ENCODE measurements around the gene VEGFA. TPM values are rescaled to one million over a fixed set of nuclear protein-coding genes. Genes with fewer than 3 reads are reported as not detected.

VEGFA gene
- total and polyA plus RNA-seq, 9 donors = 19.2 to 123 (median 44.7) TPM

DNA sequence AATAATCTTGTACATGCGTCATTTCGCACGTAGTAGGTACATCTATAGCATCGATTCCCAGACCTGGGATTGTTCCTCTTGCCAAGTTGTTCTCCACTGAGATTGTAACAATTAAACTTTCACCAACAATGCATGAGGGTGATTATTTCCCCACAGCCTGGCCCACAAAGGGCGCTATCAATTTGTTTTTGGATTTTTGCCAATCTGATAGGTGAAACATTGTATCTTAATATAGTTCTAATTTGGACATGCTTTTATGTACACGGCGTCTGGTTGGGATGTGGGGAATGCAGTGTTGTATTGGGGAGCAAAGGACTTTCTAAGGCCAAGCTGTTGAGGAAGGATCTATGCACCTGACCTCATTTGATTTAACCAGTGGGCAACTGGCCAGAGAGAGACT lies 59.5 kb downstream of the VEGFA start:
- DNase-seq = no peak
- no peaks in the 10 kb centered on the region for H3K27me3 ChIP-seq
- H3K36me3 ChIP-seq = no peaks in the 10 kb centered on the region
- TF ChIP-seq EP300 (IDR thresholded peaks at IDR 0.05) = no peak
- no peak for TF ChIP-seq POLR2A (IDR thresholded peaks at IDR 0.05)
- TF ChIP-seq, protein P1, sequence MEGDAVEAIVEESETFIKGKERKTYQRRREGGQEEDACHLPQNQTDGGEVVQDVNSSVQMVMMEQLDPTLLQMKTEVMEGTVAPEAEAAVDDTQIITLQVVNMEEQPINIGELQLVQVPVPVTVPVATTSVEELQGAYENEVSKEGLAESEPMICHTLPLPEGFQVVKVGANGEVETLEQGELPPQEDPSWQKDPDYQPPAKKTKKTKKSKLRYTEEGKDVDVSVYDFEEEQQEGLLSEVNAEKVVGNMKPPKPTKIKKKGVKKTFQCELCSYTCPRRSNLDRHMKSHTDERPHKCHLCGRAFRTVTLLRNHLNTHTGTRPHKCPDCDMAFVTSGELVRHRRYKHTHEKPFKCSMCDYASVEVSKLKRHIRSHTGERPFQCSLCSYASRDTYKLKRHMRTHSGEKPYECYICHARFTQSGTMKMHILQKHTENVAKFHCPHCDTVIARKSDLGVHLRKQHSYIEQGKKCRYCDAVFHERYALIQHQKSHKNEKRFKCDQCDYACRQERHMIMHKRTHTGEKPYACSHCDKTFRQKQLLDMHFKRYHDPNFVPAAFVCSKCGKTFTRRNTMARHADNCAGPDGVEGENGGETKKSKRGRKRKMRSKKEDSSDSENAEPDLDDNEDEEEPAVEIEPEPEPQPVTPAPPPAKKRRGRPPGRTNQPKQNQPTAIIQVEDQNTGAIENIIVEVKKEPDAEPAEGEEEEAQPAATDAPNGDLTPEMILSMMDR (IDR thresholded peaks at IDR 0.05) = no peak
- intact Hi-C loops (cut with DNase I) = no loop called here
- no peaks in the 10 kb centered on the region for H3K9me3 ChIP-seq
- no peak overlapping the region for H3K4me3 ChIP-seq
- no peak overlapping the region for H3K27ac ChIP-seq
- no peaks in the 10 kb centered on the region for H3K4me1 ChIP-seq (ENCODE audit: insufficient read depth)
- 79 to 85% (median 80%) methylated on average over 7 of the region's 7 CpGs for WGBS, 3 donors

DNA sequence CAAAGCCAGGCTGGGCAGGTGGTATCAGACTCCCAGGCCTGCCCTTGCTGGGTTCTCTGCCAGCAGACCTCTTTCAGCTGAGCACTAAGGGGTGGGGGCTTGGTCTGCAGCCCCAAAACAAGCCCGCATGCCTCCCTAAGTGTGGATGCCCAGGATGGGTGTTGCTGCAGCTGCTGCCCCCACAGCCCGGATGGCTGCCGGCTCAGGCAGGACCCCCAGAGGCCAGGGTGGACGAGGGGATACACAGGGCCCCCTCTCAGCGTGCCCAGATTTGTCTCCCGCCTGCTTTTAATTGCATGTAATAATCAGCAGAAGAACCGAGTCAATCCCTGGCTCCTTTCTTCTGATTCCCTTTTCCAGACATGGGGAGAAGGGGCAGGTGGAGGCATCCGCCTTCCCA lies 60.8 kb downstream of the VEGFA start:
- no peaks in the 10 kb centered on the region for H3K9me3 ChIP-seq
- intact Hi-C loops (cut with DNase I) = no loop called here
- H3K4me3 ChIP-seq = no peak overlapping the region
- no peaks in the 10 kb centered on the region for H3K4me1 ChIP-seq (ENCODE audit: insufficient read depth)
- WGBS, 3 donors = 65 to 83% (median 70%) methylated on average over 8 of the region's 8 CpGs
- no peaks in the 10 kb centered on the region for H3K27me3 ChIP-seq
- no peak for DNase-seq
- no peak overlapping the region for H3K27ac ChIP-seq
- no peak for TF ChIP-seq POLR2A (IDR thresholded peaks at IDR 0.05)
- TF ChIP-seq EP300 (IDR thresholded peaks at IDR 0.05) = no peak
- no peaks in the 10 kb centered on the region for H3K36me3 ChIP-seq

DNA sequence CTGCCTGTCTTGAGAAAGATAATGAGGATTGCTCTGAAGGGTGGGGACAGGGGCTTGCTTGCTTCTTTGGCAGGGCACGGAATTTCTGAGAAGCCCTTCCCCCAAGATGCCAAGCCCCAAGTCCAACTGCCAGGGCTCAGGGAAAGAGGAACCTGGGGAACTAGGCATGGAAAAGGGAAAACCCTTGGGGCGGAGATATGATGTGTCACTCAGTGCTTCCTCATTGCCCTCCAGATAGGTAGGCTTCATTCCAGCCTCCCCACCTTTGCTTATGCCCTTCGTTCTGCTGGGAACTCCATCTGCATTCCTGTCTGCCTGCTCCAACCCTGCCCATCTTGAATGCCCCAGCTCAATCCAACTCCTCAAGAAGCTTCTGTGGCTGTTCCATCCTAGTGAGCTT lies 61.2 kb downstream of the VEGFA start:
- no peak for DNase-seq
- 69 to 73% (median 72%) methylated on average over 3 of the region's 3 CpGs for WGBS, 3 donors
- no peaks in the 10 kb centered on the region for H3K36me3 ChIP-seq

DNA sequence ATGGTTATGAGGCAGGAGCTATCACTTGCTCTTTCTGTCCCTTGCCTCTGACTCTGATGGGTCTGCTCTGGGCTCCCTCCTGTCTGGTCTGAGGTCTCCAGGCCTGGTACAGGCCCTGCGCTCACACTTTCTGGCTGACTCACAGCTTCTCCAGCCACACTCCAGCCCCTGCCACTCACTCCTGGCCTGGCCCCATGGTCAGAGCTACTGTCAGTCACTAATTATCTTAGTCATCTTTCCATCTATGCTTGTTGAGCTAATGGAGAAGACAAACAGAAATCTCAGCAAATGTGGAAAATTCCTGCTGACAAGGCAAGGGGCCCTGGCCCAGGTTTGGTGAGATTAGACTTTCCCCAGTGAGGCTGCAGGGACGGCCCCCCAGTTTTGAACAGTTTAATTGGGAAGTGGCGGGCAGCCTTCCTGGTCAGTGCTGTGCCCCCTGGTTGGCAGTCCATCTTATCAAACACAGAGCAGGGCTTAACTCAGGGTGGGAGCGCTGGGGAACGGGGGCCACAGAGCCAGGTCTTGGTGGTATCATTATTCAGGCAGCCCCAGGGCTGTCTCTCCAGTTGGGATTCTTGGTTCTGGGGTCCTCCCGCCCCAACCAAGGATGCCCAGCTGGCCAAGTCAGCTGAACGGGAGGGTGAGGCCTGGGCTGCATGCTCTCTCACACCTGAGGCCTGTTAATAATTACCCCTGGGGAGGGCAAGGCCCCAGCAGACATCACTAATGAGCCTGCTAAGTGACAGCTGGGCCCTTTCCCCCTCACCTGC lies 63.4 kb downstream of the VEGFA start:
- H3K4me1 ChIP-seq (ENCODE audit: insufficient read depth) = no peaks in the 10 kb centered on the region
- no peak overlapping the region for H3K27ac ChIP-seq
- H3K4me3 ChIP-seq = no peak overlapping the region
- intact Hi-C loops (cut with DNase I) = no loop called here
- no peaks in the 10 kb centered on the region for H3K36me3 ChIP-seq
- TF ChIP-seq EP300 (IDR thresholded peaks at IDR 0.05) (no peak), POLR2A (IDR thresholded peaks at IDR 0.05) (no peak)
- 88 to 97% (median 92%) methylated on average over 7 of the region's 7 CpGs for WGBS, 3 donors
- H3K27me3 ChIP-seq = no peaks in the 10 kb centered on the region
- H3K9me3 ChIP-seq = no peaks in the 10 kb centered on the region
- DNase-seq = no peak

More for the DNA sequence above, 61.2 kb downstream of the VEGFA start:
- TF ChIP-seq, protein P1 (IDR thresholded peaks at IDR 0.05) = no peak
- TF ChIP-seq EP300 (IDR thresholded peaks at IDR 0.05) (no peak), POLR2A (IDR thresholded peaks at IDR 0.05) (no peak)
- H3K9me3 ChIP-seq = no peaks in the 10 kb centered on the region
- H3K4me3 ChIP-seq = no peak overlapping the region
- intact Hi-C loops (cut with DNase I) = no loop called here
- H3K27ac ChIP-seq = no peak overlapping the region
- no peaks in the 10 kb centered on the region for H3K4me1 ChIP-seq (ENCODE audit: insufficient read depth)
- no peaks in the 10 kb centered on the region for H3K27me3 ChIP-seq

DNA sequence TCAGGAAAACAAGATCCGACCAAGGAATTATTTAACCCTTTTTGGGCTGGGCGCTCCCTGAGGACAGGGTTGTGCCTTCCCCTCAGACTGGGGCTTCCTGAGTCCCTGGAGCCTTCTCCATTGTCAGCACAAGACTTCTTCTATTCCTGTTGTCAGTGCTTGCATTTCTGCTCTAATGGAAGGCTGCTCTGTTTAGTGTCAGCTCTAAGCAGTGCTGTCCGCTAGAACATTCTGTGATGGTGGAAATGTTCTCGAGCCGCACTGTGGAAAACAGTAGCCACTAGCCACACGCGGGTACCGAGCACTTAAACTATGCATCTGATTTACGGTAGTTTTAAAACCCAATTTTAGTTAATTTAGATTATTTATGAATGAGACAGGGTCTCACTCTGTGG lies 64.0 kb downstream of the VEGFA start:
- no peak overlapping the region for H3K4me3 ChIP-seq
- no peak for DNase-seq
- TF ChIP-seq EP300 (IDR thresholded peaks at IDR 0.05) = no peak
- no peak for TF ChIP-seq POLR2A (IDR thresholded peaks at IDR 0.05)
- TF ChIP-seq, protein P1 (IDR thresholded peaks at IDR 0.05) = no peak
- WGBS, 3 donors = 86 to 91% (median 89%) methylated on average over 9 of the region's 9 CpGs
- no peak overlapping the region for H3K27ac ChIP-seq
- no peaks in the 10 kb centered on the region for H3K36me3 ChIP-seq
- no peaks in the 10 kb centered on the region for H3K4me1 ChIP-seq (ENCODE audit: insufficient read depth)
- intact Hi-C loops (cut with DNase I) = no loop called here
- no peaks in the 10 kb centered on the region for H3K27me3 ChIP-seq
- no peaks in the 10 kb centered on the region for H3K9me3 ChIP-seq
